ENCODE data around the gene USP34.

The USP34 gene

DNA sequence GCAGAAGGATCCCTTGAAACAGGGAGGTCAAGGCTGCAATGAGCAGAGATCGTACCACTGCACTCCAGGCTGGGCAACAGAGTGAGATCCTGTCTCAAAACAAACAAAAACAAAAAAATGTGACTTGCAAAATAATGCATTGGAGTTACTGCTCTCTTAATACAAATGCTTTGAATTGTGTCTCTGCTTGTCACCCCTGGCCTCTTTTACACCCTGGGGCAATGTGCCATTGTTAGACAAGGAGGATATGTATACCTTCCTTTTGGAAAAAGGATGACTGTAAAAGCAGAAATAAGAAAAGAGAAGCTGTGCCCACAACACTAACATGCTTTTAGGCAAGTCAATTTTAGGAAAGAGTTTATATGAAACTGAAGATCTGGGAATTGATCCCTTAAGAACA is 329.7 kb downstream of the USP34 start:
- DNase-seq: no peak

DNA sequence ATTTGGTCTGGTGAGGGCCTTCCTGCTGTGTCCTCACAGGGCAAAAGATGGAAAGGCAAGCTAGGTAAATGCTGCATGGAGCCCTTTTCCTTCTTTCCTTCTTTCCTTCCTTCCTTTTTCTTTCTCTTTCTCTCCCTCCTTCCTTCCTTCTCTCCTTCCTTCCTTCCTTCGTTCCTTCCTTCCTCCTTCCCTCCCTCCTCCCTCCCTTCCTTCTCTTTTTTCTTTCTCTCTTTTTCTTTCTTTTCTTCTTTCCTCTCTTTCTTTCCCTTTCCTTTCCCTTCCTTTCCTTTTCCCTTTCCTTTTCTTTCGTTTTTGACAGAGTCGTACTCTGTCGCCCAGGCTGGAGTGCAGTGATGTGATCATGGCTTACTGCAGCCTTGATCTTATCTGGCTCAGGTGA is 332.0 kb downstream of the USP34 start:
- no peak for DNase-seq
